T-cell (primary cell): ENCODE measurements around the gene IFITM2. TPM values are rescaled to one million over a fixed set of nuclear protein-coding genes. Genes with fewer than 3 reads are reported as not detected.

ENCODE experiments used
- ATAC-seq, 4 experiments: fragments of 200-7000 bp in 3 of 4; fragments of 150-1000 bp in 1 of 4; cut with Tn5 transposase; replicated peaks in 1 of 4; 1 replicate in 3 of 4; 2 replicates in 1 of 4; pipeline ENCODE4 v1.10.0; 2021; ENCODE audit warnings: moderate library complexity in 3 of 4, mild to moderate bottlenecking in 2 of 4, moderate number of reproducible peaks in 1 of 4
- CTCF ChIA-PET, 2 donors: fragments of 300-600 bp; sonication (Branson Sonifier 250); formaldehyde crosslinking; loops; one replicate each; lab custom pipeline; 2022; ENCODE audit warnings: antibody characterized with exemption in 2 of 2; lab: Charles Lee
- POLR2A ChIA-PET, 2 donors: fragments of 300-600 bp; sonication (Branson Sonifier 250); formaldehyde crosslinking; loops; one replicate each; lab custom pipeline; 2022; ENCODE audit warnings: antibody characterized with exemption in 2 of 2; lab: Charles Lee
- DNase-seq, 35 experiments: peaks; one replicate each; pipeline versions ENCODE4 v3.0.0 to v3.0.0-alpha.2; 2013 to 2023
- H3K27ac ChIP-seq: one replicate; pipeline ENCODE4 v1.5.1; 2013; ENCODE audit warnings: low read length
- H3K27me3 ChIP-seq, 2 experiments: replicated peaks in 1 of 2; 1 replicate in 1 of 2; 2 replicates in 1 of 2; pipeline versions ENCODE4 v1.6.1 to v1.7.0; 2013; ENCODE audit warnings: low read length in 1 of 2, mixed read lengths in 1 of 2; ENCODE audit not compliant: control insufficient read depth in 2 of 2, insufficient read depth in 2 of 2; ENCODE audit errors: extremely low read depth in 1 of 2
- H3K36me3 ChIP-seq, 2 donors: 1 replicate in 1 of 2; 2 replicates in 1 of 2; pipeline versions ENCODE4 v1.6.1 to v1.7.0; 2013; ENCODE audit warnings: low read length in 1 of 2; ENCODE audit not compliant: control insufficient read depth in 2 of 2, insufficient read depth in 1 of 2; ENCODE audit errors: extremely low read depth in 1 of 2
- H3K4me1 ChIP-seq, 2 experiments: 1 replicate in 1 of 2; 2 replicates in 1 of 2; pipeline versions ENCODE4 v1.6.1 to v1.7.0; 2013; ENCODE audit warnings: low read length in 2 of 2, mixed read lengths in 1 of 2; ENCODE audit not compliant: insufficient read depth in 2 of 2, control insufficient read depth in 1 of 2; ENCODE audit errors: extremely low read depth in 1 of 2
- H3K4me3 ChIP-seq, 2 donors: 1 replicate in 1 of 2; 2 replicates in 1 of 2; pipeline versions ENCODE4 v1.5.1 to v1.7.0; 2013; ENCODE audit warnings: mild to moderate bottlenecking in 2 of 2, low read length in 1 of 2, moderate library complexity in 1 of 2; ENCODE audit not compliant: control insufficient read depth in 1 of 2; ENCODE audit errors: extremely low read depth in 1 of 2
- H3K9me3 ChIP-seq: 2 replicates; pipeline ENCODE4 v1.7.0; 2013
- H3K27ac Mint-ChIP-seq, 2 donors: one replicate each; pipeline ENCODE4 v1.8.0; 2020 to 2021; ENCODE audit warnings: mild to moderate bottlenecking in 2 of 2, mixed read lengths in 2 of 2
- H3K27me3 Mint-ChIP-seq, 2 donors: one replicate each; pipeline ENCODE4 v1.8.0; 2021 to 2022; ENCODE audit warnings: mixed read lengths in 2 of 2
- H3K36me3 Mint-ChIP-seq: one replicate; pipeline ENCODE4 v1.8.0; 2021; ENCODE audit warnings: mixed read lengths
- H3K4me1 Mint-ChIP-seq, 3 donors: one replicate each; pipeline ENCODE4 v1.8.0; 2020 to 2022; ENCODE audit warnings: mixed read lengths in 3 of 3, mild to moderate bottlenecking in 1 of 3
- H3K4me3 Mint-ChIP-seq, 3 donors: one replicate each; pipeline ENCODE4 v1.8.0; 2020 to 2022; ENCODE audit warnings: mild to moderate bottlenecking in 3 of 3, mixed read lengths in 3 of 3, moderate library complexity in 3 of 3
- H3K9me3 Mint-ChIP-seq, 3 donors: one replicate each; pipeline ENCODE4 v1.8.0; 2020 to 2022; ENCODE audit warnings: mixed read lengths in 3 of 3
- WGBS: methylation state at CpG from one replicate; pipeline ENCODE4 v1.1.5; 2013; ENCODE audit warnings: missing lambda C conversion rate; ENCODE audit not compliant: insufficient coverage; 5-methylcytosine and 5-hydroxymethylcytosine counted together
- total RNA-seq, 35 experiments: library from RNA in 6 of 35; stranded (reverse) in 6 of 35; fragments of 120-200 nt in 1 of 35; gene quantifications; one replicate each; pipeline versions ENCODE4 v1.2.1 to v1.2.4 and lab custom pipeline; 2013 to 2026

The IFITM2 gene
- total RNA-seq, 5 donors from 2014 or later (not counting 1 experiment from before 2014, with no cell fraction given) = 276 to 654 (median 359) TPM

- H3K4me1 Mint-ChIP-seq = peaks cover 47 to 49% (median 49%) of the 10 kb centered on the region in 3 donors
- no peaks in the 10 kb centered on the region for H3K27me3 Mint-ChIP-seq
- Histone ChIP-seq H3K9me3 (no peaks in the 10 kb centered on the region), H3K4me1 (peaks cover 15 to 54% of the 10 kb centered on the region in 2 experiments), H3K4me3 (no peak overlapping the region), H3K27me3 (no peaks in the 10 kb centered on the region), H3K36me3 (no peaks in the 10 kb centered on the region), H3K27ac (peak overlapping the region; percentile 23)
- no peaks in the 10 kb centered on the region for H3K36me3 Mint-ChIP-seq
- ATAC-seq = no peak
- DNase-seq = no peak
- ChIA-PET CTCF (no interaction called here), POLR2A (no interaction called here)
- WGBS = 96% methylated on average over 14 of the region's 14 CpGs
- H3K4me3 Mint-ChIP-seq = no peak overlapping the region
- H3K9me3 Mint-ChIP-seq = no peaks in the 10 kb centered on the region
- H3K27ac Mint-ChIP-seq = peak overlapping the region in 1 of 2 donors; percentile 43
Measured at GRCh38 chr11:351411-351810, 43.8 kb downstream of the IFITM2 start.

- peaks cover 15 to 57% of the 10 kb centered on the region in 2 experiments for H3K4me1 ChIP-seq
- Mint-ChIP-seq H3K4me3 (peak overlapping the region in 1 of 3 donors; percentile 39), H3K27ac (peak overlapping the region; percentile 77 to 85), H3K9me3 (no peaks in the 10 kb centered on the region), H3K4me1 (peaks cover 47 to 49% (median 49%) of the 10 kb centered on the region in 3 donors), H3K36me3 (no peaks in the 10 kb centered on the region), H3K27me3 (no peaks in the 10 kb centered on the region)
- ATAC-seq (no peak), DNase-seq (no peak)
- H3K9me3 ChIP-seq = no peaks in the 10 kb centered on the region
- H3K27me3 ChIP-seq = no peaks in the 10 kb centered on the region
- CTCF ChIA-PET = no interaction called here
- H3K27ac ChIP-seq = no peak overlapping the region
- no peak overlapping the region for H3K4me3 ChIP-seq
- H3K36me3 ChIP-seq = no peaks in the 10 kb centered on the region
- WGBS = 91% methylated on average over 6 of the region's 12 CpGs
- POLR2A ChIA-PET = no interaction called here
Measured at GRCh38 chr11:352456-353031, 44.9 kb downstream of the IFITM2 start.

DNA sequence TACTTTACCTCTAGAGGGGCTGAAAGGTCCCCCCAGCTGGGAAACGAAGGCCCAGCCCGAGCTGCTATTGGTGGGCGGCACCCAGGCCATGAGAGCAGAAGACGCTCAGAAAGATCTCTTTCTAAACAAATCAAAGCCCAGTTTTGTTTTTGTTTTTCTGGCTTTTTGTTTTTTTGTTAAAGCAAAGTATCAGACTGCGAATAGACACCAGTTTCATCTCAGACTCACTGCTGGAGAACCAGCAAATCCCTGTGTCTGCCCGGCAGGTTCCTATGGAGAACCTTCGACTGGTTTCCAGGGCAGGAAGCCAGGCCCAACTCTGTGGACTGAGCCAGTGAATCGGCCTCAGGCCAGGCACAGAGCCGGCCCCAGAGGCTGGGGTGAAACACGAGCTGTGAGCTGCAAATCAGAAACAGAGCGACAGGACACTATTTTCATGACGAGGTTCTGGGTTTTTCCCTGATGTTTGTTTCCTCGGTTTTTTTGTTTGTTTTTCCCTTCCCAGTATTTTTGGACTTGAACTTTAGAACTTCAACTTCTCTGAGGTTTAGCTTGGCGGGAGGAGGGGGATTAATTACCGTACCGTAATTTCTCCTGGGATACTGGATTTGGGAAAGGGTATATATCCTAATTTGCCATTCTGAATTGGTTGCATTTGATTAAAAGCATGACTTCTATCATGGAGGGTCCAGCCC is 45.7 kb downstream of the IFITM2 start:
- Histone ChIP-seq H3K9me3 (no peaks in the 10 kb centered on the region), H3K4me3 (no peak overlapping the region), H3K27ac (no peak overlapping the region), H3K4me1 (peaks cover 15 to 57% of the 10 kb centered on the region in 2 experiments), H3K27me3 (no peaks in the 10 kb centered on the region), H3K36me3 (no peaks in the 10 kb centered on the region)
- DNase-seq (no peak), ATAC-seq (no peak)
- Mint-ChIP-seq H3K4me1 (peaks cover 47 to 49% (median 49%) of the 10 kb centered on the region in 3 donors), H3K36me3 (no peaks in the 10 kb centered on the region), H3K27ac (peak overlapping the region; percentile 77 to 85), H3K27me3 (no peaks in the 10 kb centered on the region), H3K4me3 (peak overlapping the region in 1 of 3 donors; percentile 39), H3K9me3 (no peaks in the 10 kb centered on the region)
- CTCF ChIA-PET = interaction anchor here in 1 of 2 donors (0.9 kb wide), 1 partner anchor 36 kb away, joined by 3 read pairs; no protein-coding TSS in a partner anchor
- POLR2A ChIA-PET = no interaction called here
- WGBS = 83% methylated on average over 10 of the region's 16 CpGs

- H3K27me3 ChIP-seq = no peaks in the 10 kb centered on the region
- ChIA-PET CTCF (interaction anchor here (0.5 to 1.6 kb wide), 10 partner anchors 10 to 371 kb away, joined by 3 to 11 read pairs (median 5); no protein-coding TSS in a partner anchor), POLR2A (interaction anchor here (0.5 to 1.6 kb wide), 6 partner anchors 33 to 99 kb away, joined by 3 to 10 read pairs (median 4); partner anchors contain the start of gene IFITM5 (in 1 of the 2))
- Mint-ChIP-seq H3K27ac (peak overlapping the region; percentile 92 to 96), H3K4me3 (peak overlapping the region in 2 of 3 donors; percentile 75 to 79), H3K4me1 (peaks cover 43 to 46% (median 46%) of the 10 kb centered on the region in 3 donors), H3K9me3 (no peaks in the 10 kb centered on the region), H3K36me3 (no peaks in the 10 kb centered on the region), H3K27me3 (no peaks in the 10 kb centered on the region)
- peaks cover 12 to 64% of the 10 kb centered on the region in 2 experiments for H3K4me1 ChIP-seq
- DNase-seq = peak; percentile 53 to 93 (median 87)
- ATAC-seq = peak; percentile 67 to 82 (median 68)
- H3K9me3 ChIP-seq = no peaks in the 10 kb centered on the region
- 3% methylated on average over 53 of the region's 76 CpGs for WGBS
- no peaks in the 10 kb centered on the region for H3K36me3 ChIP-seq
- H3K4me3 ChIP-seq = peak overlapping the region; percentile 55 to 71
- peak overlapping the region; percentile 95 for H3K27ac ChIP-seq
Measured at GRCh38 chr11:355581-356458, 48.2 kb downstream of the IFITM2 start.

DNA sequence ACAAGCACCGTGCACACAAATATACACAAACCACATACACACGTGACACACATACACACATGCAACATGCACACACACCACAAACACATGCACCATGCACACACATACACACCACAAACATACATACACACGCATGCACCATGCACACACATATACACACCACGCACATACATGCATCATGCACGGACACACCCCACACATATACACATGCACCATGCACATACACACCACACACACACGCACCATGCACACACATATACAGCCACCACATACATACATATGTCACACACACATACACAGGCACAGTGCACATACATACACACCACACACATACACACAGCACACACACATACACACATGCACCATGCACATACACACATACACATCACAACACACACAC is 49.0 kb downstream of the IFITM2 start:
- H3K27me3 Mint-ChIP-seq = peaks cover 0 to 2% of the 10 kb centered on the region in 2 donors
- no peaks in the 10 kb centered on the region for H3K9me3 Mint-ChIP-seq
- 93% methylated on average over 6 of the region's 6 CpGs for WGBS
- ATAC-seq = no peak
- Histone ChIP-seq H3K4me3 (no peak overlapping the region), H3K9me3 (no peaks in the 10 kb centered on the region), H3K4me1 (peaks cover 8 to 56% of the 10 kb centered on the region in 2 experiments), H3K27ac (no peak overlapping the region), H3K27me3 (no peaks in the 10 kb centered on the region), H3K36me3 (no peaks in the 10 kb centered on the region)
- peaks cover 35 to 38% (median 38%) of the 10 kb centered on the region in 3 donors for H3K4me1 Mint-ChIP-seq
- no peaks in the 10 kb centered on the region for H3K36me3 Mint-ChIP-seq
- POLR2A ChIA-PET = no interaction called here
- CTCF ChIA-PET = no interaction called here
- DNase-seq = no peak
- H3K4me3 Mint-ChIP-seq = no peak overlapping the region
- H3K27ac Mint-ChIP-seq = no peak overlapping the region

GRCh38 chr11:357582-357981 is 50.0 kb downstream of the IFITM2 start:
- H3K36me3 ChIP-seq = no peaks in the 10 kb centered on the region
- ChIA-PET POLR2A (no interaction called here), CTCF (no interaction called here)
- H3K9me3 ChIP-seq = no peaks in the 10 kb centered on the region
- DNase-seq (no peak), ATAC-seq (no peak)
- no peak overlapping the region for H3K4me3 Mint-ChIP-seq
- 97% methylated on average over 4 of the region's 4 CpGs for WGBS
- H3K4me1 Mint-ChIP-seq = peaks cover 29 to 33% (median 33%) of the 10 kb centered on the region in 3 donors
- H3K27ac ChIP-seq = no peak overlapping the region
- H3K4me1 ChIP-seq = peaks cover 8 to 54% of the 10 kb centered on the region in 2 experiments
- H3K27ac Mint-ChIP-seq = no peak overlapping the region
- H3K27me3 Mint-ChIP-seq = peaks cover 0 to 2% of the 10 kb centered on the region in 2 donors
- no peaks in the 10 kb centered on the region for H3K36me3 Mint-ChIP-seq
- no peaks in the 10 kb centered on the region for H3K9me3 Mint-ChIP-seq
- H3K4me3 ChIP-seq = no peak overlapping the region
- H3K27me3 ChIP-seq = peaks cover 0 to 2% of the 10 kb centered on the region in 2 experiments
